HG03097 (cell line): ENCODE results near the gene FUT6.
A peak's percentile ranks its signal among the peaks of the same experiment; 100 is the strongest.

ENCODE experiments used
- ATAC-seq: cut with Tn5 transposase; IDR thresholded peaks from one replicate; pipeline ENCODE4 v1.9.1; 2021; ENCODE audit not compliant: unreplicated experiment, low FRiP score

Gene FUT6

GRCh38 chr19:5828661-5829566 lies 10.6 kb downstream of the FUT6 start:
- ATAC-seq = no peak

- peak; percentile 62 for ATAC-seq
These were observed 11.4 kb downstream of the FUT6 start for GRCh38 chr19:5827891-5828660.

GRCh38 chr19:5827342-5827890 lies 12.1 kb downstream of the FUT6 start:
- no peak for ATAC-seq

DNA sequence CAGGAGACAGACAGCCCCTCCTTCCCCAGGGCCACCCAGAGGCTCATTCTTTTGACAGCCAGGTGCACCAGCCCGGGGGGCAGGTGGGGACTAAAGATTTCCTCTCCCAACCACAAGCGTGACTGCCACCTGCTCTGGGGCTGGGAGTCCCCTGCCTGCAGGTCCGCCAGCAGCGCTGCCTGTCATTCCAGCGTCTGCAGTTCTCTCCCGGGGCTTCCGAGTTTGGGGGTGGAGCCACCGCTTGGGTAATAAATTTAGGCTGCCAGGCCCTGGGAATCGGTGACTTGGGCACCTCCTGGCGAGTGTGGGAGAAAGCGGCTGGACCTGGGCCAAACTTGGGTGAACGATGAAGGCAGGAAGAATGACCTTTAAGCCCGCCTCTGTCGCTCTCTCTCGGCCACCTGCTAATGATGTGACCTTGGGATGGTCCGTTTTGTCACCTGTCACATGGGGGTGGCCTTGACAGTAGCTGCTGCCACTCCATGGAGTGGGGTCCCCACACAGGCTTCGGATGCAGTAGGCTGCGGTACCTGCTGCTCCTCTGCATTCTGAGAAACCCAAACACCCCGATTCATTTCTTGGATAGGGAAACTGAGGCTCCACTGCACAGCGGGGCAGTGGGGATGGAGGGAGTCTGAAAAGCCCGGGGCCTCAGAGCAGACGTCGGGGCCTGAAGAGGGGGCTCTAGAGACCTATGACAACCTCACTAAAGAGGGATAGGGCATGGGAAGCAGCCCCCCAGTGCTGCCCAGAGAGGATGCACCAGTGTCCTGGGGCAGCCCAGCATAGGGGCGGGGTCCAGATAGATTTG lies 12.8 kb downstream of the FUT6 start:
- ATAC-seq = no peak

DNA sequence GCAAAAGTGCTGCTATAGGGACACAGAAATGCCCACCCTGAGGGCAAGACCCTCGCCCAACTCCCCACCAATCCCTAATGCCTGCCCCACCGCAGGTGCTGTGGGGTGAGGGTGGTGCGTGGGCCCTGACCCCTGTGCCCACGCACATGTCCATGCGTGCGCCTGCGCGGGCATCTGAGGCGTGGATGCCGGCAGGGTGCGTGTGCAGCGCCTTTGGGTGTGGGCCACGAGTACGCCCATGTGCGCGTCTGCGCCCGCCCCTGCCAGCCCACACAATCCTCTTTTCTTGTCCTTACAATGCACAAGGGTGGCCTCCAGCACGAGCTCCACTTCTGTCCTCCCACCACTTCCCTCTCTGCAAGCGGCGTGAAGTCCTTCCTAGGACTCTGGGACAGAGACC lies 14.3 kb downstream of the FUT6 start:
- no peak for ATAC-seq

DNA sequence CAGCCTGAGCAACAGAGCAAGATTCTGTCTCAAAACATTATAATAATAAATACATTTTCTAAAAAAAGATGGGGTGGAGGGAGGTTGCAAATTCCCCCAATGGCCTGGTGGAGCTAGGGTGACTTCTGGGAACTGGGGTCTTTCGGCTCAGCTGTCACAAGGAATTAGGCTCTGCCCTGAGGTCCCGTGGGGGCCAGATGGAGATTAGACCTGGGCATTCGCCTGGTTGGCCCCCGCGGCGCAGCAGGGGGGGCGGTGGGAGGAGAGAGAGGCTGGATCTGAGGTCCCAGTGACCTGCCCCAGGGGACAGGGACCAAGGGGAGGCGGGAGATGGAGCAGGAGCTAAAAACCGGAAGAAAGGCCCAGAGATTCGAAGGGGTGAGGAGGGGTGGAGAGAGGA lies 14.8 kb downstream of the FUT6 start:
- no peak for ATAC-seq

GRCh38 chr19:5823579-5824281 lies 15.8 kb downstream of the FUT6 start:
- no peak for ATAC-seq

GRCh38 chr19:5822181-5822844 lies 17.2 kb downstream of the FUT6 start:
- no peak for ATAC-seq

DNA sequence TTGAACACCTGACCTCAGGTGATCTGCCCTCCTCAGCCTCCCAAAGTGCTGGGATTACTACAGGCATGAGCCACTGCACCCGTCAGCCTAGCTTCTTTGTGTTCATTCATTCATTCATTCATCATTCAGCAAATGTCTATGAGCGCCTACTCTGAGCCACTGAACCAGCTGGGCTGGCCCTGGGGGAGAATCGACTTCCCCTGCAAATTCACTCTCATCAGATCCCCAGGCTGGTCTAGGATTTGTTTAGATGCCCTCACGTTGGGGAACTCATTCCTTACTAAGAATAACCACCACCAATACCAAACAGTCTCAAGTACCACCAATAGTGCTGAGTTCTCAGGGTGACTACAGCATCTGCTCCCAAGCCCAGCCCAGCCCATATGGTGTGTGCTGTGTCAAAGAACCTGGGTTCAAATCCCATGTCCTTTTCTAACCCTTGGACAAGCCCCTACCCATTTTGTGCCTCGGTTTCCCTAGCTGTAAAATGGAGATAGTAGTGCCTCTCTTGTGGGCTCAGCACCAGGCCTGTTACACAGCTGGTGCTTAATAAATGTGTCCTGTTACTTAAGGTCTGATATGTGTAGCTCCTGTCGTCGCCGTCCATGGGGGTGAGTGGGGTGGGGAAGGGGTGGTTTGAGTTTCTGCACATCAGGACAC lies 17.9 kb downstream of the FUT6 start:
- ATAC-seq = no peak

GRCh38 chr19:5820785-5821184 lies 18.7 kb downstream of the FUT6 start:
- no peak for ATAC-seq

GRCh38 chr19:5818594-5818993 lies 20.9 kb downstream of the FUT6 start:
- no peak for ATAC-seq

DNA sequence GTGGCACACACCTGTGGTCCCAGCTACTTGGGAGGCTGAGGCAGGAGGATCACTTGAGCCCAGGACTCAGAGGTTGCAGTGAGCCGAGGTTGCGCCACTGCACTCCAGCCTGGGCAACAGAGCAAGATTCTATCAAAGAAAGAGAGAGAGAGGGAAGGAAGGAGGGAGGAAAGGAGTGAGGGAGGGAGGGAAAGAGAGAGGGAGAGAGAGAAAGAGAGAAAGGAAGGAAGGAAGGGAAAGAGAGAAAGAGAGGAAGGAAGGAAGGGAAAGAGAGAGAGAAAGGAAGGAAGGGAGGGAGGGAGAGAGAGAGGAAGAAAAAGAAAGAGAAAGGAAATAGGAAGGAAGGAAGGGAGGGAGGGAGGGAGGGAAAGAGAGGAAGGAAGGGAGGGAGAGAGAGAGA lies 22.3 kb downstream of the FUT6 start:
- ATAC-seq = no peak

DNA sequence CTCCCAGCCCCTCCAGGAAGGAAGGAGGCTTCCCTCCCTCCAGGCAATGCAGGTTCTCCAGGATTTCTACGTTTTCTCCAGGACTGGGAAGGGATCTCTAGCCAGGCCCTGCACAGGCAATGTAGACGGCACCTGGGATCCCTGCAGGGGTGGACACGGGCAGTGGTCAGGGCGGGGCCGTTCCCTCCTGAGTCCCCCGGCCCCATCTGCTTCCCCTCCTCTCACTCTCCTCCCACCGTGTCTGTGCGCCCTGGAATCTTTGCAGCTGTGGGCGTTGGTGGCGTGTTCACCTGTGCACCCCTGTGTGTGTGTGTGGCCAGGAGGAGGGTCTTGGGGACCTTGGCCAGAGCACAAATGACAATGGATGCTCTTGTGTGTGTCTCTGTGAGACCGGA lies 24.7 kb downstream of the FUT6 start:
- no peak for ATAC-seq

- ATAC-seq = no peak
These were observed 25.2 kb downstream of the FUT6 start for GRCh38 chr19:5814123-5814851.

GRCh38 chr19:5811117-5811516 lies 28.4 kb downstream of the FUT6 start:
- no peak for ATAC-seq

GRCh38 chr19:5809469-5809868 lies 30.0 kb downstream of the FUT6 start:
- ATAC-seq = no peak

DNA sequence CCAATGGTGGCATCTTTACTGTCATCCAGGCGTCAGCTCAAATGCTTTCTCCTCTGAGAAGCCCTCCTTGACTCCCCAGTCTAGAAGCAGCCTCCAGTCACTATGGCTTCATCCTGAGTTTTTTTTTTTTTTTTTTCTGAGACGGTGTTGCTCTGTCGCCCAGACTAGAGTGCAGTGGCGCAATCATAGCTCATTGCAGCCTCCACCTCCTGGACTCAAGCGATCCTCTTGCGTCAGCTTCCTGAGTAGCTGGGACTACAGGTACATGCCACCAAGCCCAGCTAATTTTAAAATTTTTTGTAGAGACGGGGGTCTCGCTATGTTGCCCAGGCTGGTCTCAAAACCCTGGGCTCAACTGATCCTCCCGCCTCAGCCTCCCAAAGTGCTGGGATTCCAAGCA lies 30.4 kb downstream of the FUT6 start:
- no peak for ATAC-seq

- no peak for ATAC-seq
These were observed 31.2 kb downstream of the FUT6 start for GRCh38 chr19:5808120-5808816.
